ENCODE measurements around the gene ICAM2.

DNA sequence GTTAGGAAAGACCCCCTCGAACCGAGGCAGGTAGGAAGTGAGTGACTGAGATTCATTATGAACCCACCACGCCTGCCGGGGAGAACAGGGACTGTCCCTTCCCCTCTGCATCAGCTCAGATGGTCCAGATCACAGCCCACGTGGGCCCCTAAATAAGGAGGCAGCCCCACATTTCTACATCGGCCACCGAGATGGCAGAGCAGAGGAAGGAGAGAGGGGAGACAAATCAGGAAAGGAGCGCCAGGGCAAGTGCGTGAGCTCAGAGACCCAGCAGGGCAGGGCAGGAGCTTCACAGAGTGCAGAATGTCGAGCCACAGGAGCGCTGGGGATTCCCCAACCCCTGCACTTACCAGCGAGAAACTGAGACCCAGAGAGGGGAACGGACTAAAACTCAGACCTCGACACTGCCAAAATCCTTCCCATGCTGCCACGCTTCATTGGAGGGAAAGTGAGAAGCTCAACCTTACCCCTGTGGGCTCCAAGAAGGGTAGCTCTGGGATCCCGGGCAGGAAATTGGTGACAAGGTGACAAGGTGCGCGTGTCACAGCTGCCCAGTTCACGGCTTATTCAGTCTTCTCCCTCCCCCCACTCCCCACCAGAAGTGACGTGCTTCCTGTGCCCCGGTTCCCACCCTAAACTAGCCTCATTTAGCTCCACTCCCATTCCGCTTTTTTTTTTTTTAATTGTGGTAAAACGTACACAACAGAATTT is at the start of gene ICAM2:
- TF ChIP-seq POLR2A (IDR thresholded peaks at IDR 0.05), result peak; percentile 35
- TF ChIP-seq, protein P1, sequence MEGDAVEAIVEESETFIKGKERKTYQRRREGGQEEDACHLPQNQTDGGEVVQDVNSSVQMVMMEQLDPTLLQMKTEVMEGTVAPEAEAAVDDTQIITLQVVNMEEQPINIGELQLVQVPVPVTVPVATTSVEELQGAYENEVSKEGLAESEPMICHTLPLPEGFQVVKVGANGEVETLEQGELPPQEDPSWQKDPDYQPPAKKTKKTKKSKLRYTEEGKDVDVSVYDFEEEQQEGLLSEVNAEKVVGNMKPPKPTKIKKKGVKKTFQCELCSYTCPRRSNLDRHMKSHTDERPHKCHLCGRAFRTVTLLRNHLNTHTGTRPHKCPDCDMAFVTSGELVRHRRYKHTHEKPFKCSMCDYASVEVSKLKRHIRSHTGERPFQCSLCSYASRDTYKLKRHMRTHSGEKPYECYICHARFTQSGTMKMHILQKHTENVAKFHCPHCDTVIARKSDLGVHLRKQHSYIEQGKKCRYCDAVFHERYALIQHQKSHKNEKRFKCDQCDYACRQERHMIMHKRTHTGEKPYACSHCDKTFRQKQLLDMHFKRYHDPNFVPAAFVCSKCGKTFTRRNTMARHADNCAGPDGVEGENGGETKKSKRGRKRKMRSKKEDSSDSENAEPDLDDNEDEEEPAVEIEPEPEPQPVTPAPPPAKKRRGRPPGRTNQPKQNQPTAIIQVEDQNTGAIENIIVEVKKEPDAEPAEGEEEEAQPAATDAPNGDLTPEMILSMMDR (IDR thresholded peaks at IDR 0.05), result no peak
